GM11168 (cell line): ENCODE results near the gene SELENOM.

Experiments used
- in situ Hi-C: fragments of 300-500 bp; cut with MboI; formaldehyde crosslinking; loops from one replicate; pipeline ENCODE4 v1.12.0; 2022; ENCODE audit warnings: low sequenced_read_pairs; ENCODE audit not compliant: unreplicated experiment

SELENOM gene

DNA sequence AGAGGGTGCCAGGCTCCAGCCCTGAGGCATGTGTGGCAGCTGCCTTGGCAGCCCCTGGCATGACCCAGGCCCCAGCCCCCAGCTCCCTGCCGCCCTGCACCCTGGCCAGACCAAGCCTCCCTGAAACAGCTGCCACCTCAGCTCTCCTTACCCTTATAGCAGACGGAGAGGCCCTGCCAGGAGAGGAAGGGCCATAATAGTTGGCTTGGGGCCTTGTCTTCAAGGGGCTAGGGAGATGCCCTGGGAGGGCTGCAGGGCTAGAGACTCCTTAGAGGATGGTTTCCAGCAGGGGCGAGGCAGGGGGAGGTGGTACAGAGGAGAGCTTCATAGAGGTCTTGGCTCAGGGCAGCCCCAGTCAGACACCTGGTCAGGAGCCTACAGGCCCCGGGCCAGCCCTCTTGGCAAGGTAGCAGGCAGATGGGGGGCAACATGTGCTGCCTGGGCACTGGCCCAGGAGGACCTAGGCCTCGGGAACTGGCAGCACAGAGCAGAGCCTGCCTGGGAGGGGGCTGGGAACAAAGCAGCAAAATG is 13.3 kb downstream of the SELENOM start:
- in situ Hi-C loops = loop anchor here (10.0 kb wide), 1 partner anchor 159 kb away; no protein-coding TSS in a partner anchor

DNA sequence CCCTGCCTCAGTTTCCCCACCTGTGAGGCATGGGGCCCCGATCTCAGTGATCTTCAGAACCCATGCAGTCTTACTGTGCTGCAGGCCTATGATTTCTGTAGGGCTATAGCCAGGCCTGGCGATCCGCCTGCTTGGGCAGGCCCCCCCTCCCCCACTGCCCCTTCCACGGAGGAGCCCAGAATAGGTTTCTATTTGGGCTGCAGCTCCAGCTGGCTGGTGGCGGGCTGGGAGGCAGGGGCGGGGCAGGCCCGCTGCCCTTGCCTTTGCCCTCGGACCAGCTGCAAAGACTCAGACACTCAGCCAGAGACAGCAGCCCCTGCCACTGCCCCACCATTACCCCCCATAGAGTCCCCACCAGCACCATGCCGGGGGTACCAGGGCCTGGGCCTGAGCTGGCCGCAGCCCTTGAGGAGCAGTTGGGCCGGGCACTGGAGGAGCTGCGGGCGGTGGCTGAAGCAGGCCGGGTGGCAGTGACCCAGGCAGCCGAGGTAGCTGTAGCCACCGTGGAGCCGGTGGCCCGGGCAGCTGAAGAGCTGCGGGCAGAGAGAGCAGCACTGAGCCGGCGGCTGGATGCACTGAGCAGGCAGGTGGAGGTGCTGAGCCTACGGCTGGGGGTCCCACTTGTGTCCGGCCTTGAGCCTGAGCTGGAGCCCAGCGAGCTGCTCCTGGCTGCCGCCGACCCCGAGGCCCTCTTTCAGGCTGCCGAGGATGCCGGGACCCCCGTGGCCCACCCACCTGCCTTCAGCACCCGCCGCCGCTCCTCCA is 14.1 kb downstream of the SELENOM start:
- in situ Hi-C loops = loop anchor here (10.0 kb wide), 1 partner anchor 158 kb away; no protein-coding TSS in a partner anchor

DNA sequence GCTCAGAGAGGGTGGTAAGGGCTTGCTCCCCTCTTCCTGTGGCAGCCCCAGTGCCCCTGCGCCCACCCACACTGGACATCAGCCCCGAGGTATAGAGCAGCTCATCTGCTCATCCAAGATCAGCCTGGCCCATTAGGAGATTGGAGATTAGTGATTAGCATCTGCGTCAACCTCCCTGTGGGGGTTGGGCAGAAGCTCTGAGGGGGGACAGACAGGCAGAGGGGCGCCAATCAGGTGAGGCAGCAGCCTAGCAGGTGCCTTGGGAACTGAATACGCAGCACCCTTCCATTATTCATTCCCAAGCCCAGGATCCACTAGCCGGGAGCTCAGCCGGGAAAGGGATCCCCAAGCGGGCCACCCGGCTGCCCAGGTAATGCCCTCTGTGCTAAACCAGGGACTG is 15.2 kb downstream of the SELENOM start:
- in situ Hi-C loops = loop anchor here (10.0 kb wide), 1 partner anchor 157 kb away; no protein-coding TSS in a partner anchor

DNA sequence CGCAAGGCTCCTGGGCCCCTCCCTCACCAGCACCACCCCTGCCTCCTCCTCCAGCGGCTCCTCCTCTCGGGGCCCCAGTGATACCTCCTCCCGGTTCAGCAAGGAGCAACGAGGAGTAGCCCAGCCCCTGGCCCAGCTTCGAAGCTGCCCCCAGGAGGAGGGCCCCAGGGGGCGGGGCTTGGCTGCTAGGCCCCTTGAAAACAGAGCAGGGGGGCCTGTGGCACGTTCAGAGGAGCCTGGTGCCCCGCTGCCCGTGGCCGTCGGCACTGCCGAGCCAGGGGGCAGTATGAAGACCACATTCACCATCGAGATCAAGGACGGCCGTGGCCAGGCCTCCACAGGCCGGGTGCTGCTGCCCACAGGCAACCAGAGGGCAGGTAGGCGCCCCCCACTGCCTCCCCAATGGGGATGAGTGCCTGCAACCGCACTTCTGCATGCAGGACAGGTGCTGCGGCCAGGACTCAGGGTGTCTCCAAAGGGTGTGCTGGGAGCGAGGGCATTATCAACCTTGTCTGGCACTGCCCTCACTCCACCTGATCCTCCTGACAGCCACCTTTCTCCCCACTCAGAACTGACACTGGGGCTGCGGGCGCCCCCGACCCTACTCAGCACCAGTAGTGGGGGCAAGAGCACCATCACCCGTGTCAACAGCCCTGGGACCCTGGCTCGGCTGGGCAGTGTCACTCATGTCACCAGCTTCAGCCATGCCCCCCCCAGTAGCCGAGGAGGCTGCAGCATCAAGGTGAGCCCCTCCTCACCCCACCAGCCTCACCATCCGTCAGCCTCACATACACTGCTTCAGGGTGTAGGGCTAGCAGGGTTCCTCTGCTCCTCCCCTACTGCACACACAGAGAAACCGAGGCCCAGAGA is 16.0 kb downstream of the SELENOM start:
- in situ Hi-C loops = loop anchor here (10.0 kb wide), 1 partner anchor 157 kb away; no protein-coding TSS in a partner anchor

DNA sequence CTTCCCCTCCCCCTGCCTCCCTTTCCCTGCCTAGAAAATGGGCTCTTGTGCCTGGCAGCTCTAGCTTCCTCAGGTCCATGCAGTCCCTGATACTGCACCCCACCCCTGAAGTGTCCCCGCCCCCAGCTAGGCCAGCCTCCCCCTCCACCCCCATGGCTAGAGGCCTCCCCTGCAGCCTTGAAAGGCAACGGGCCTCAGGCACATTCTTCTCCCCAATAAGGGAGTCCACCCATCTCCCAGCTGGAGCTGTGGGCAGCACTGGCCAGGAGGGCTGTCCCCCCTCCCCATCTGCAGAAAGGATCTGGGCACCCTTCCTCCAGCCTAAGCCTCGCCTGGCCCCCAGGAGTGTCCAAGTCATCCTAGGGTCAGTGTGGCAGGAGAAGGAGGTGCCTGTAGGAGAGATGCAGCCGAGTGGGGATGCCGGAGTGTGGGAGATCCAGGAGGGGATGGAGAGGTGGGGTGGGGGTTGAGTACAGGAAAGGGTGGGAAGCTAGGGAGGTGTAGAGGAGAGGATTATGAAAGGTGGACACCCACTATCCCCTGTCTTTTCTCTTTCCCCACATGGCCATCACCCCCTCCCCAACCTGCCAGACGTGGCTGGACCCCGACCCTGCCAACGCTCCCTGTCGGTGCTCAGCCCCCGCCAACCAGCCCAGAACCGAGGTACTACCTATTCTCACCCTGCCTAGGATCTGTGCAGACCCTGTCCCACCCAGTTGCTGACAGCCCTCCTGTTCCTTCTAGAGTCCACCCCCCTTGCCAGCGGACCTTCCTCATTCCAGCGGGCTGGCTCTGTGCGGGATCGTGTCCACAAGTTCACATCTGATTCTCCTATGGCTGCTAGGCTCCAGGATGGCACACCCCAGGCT is 16.9 kb downstream of the SELENOM start:
- in situ Hi-C loops = loop anchor here (10.0 kb wide), 1 partner anchor 156 kb away; no protein-coding TSS in a partner anchor

DNA sequence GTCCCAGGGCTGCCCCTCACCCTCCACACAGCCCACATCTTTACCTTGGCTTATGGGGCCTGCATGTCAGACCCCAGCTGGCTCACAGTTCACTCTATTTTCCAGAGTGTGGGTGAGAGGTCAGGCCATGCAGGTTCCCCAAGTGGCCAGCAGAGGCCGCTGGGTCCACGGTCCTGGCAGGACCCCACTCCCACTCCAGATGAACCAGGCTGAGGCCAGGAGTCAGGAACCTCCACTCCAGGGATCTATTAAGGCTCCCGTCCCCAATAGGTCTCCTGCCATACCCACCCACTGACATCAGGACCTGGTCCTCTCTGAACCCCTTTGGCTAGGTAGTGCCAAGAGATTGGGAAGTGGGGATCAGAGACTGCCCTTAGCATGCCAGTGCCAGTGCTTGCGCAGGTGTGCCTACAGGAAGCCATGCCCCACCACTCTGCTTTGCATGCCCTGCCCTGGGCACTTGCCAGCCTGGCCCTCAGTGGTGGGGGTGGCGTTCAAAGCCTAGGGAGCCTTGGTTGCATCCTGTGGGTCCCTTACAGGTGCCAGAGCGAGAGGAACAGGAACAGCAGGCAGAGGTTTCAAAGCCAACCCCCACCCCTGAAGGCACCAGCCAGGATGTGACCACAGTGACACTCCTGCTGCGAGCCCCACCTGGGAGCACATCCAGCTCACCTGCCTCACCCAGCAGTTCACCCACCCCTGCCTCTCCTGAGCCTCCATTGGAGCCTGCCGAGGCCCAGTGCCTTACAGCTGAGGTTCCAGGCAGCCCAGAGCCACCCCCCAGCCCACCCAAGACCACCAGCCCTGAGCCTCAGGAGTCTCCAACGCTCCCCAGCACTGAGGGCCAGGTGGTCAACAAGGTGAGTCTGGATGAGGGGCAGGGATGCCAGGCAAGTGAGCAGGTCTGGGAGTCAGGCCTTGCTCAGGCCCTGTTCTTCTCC is 17.9 kb downstream of the SELENOM start:
- in situ Hi-C loops = loop anchor here (10.0 kb wide), 2 partner anchors 135 to 155 kb away; no protein-coding TSS in a partner anchor

DNA sequence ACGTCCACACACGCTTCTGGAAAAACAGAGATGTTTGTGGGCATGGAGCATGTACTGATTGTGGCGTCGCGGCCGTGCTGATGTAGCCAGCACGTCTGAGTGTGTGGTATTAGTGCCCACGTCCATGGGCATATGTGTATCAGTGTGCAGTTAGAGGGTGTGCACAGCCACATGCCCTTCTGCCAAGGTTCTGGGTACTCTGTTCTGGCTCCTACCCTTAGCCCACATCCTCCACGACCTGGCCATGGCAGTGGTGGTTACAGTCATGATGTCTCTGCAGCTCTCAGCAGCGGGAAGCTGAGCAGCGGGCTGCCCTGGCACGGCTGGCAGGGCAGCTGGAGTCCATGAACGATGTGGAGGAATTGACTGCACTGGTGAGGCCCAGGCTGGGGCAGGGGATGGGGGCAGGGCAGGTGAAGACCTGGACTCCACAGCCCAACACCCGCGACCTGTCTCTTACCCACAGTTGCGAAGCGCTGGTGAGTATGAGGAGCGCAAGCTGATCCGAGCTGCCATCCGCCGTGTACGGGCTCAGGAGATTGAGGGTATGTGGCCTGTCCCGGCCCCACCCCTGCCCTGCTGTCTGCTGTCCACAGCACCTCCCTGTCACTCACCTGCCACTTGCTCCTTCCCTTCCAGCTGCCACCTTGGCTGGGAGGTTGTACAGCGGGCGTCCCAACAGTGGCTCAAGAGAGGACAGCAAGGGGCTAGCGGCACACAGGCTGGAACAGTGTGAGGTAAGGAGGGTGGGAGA is 19.0 kb downstream of the SELENOM start:
- in situ Hi-C loops = loop anchor here (10.0 kb wide), 1 partner anchor 134 kb away; no protein-coding TSS in a partner anchor

DNA sequence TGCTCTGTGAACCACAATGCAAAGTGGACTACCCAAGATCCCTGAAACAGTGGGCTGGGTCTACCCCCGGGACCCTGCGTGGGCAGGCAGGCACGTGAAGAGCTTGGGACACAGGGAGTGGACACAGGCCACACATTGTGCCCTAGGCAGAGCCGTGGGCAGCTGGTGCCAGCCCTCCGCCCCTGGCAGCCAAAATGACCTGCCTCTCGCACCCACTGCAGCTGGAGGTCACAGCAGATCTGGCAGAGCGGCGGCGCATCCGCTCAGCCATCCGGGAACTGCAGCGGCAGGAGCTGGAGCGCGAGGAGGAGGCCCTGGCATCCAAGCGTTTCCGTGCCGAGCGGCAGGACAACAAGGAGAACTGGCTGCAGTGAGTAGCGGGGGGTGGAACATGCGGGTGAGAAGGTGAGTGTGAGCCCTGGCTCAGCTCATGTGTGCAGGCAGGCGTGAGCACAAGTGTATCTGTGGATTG is 19.6 kb downstream of the SELENOM start:
- in situ Hi-C loops = loop anchor here (10.0 kb wide), 1 partner anchor 133 kb away; no protein-coding TSS in a partner anchor

DNA sequence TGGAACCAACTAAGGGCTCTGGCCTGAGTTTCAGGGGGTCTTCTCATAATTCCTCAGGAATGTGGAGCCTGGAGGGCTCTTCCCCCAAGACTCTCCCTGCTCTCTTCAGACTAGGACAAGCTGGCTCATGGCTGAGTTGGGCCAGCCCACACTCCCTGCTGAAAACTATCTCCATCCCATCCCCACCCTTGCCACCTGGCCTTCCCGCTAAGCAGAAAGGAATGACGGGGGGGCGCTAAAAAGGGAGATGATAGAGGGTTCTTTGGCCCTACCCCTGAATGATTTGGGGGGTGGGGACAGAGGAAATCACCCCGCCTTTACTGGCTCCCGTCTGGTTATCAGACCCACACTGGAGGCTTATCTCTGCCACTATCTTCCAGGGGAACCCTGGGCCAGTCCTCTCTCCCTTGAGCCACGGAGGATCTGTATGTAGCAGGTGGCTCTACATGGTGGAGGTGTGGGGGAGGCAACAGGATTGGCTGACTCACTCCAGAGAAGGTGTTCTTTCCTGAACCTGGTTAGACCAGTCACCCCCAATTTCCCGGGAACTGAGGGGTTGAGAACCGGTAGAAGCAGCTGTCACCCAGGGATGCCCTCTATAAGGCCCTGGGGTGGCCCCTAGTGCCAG is 20.6 kb downstream of the SELENOM start:
- in situ Hi-C loops = loop anchor here (10.0 kb wide), 1 partner anchor 132 kb away; no protein-coding TSS in a partner anchor

DNA sequence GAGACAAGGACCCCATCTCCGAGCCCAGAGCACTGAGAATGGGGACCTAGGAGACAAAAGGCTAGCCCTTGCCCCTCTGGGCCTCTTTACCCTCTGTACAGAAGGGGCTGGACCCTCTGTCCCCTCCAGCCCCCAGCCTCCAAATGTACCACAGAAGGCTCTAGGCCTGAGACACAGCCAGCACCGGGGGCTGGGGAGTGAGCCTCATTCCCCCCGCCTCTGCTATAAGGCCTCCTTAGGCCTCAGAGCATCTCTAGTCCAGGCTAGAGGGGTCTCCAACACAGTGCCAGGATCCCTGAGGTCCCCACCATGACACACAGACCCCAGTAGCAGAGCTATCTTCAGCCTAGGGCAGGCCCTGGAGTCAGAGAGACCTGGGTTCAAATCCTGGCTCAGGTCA is 21.4 kb downstream of the SELENOM start:
- in situ Hi-C loops = loop anchor here (10.0 kb wide), 1 partner anchor 131 kb away; no protein-coding TSS in a partner anchor

DNA sequence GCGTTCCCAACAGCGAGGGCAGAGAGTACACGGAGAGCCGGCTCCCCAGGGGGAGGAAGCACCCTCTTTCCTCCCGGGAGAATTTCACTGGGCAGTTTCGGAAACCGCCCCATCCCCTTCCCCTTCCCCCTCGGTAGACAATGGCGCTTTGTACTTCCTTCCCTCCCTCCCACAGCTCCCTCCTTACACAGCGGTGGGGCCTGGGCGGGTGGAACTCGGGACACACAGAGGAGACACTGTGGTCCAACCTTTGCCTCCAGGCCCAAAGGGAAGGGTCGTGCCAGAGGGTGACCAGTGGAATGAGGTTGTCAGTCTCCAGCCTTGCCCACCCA is 21.9 kb downstream of the SELENOM start:
- in situ Hi-C loops = loop anchor here (10.0 kb wide), 1 partner anchor 131 kb away; no protein-coding TSS in a partner anchor

DNA sequence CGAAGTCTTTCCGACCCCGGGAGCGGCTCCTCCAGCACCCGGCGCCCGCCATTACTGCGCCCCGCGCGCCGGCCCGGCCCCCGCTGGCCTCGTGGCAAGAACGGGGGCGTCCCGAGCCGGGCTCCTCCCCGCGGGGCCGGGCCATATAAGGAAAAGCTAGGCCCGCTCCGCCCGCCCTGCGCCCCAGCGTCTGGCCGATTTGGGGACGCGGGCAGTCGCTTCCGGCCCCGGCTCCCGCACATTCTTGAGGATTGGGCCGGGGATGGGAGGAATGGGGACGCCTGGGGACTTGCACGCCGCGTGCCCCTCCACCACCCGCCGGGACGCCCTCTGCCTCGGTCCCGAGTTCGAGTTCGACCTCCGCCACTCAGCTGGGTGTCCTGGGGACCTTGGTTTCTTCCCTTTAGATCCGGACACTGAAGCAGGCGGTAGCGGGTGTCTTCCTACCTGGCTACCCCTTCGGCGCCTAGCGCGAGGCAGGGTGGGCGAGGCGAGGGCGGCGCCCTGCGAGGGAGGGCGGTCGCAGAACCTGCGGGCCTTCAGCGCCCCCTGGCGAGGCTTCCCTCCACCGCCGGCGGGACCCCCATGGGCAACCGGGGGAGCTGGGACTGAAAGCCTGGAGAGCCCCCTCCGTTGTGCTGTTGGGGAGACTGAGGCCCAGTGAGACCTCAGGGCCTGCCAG is 22.4 kb downstream of the SELENOM start:
- in situ Hi-C loops = loop anchor here (10.0 kb wide), 1 partner anchor 130 kb away; no protein-coding TSS in a partner anchor

DNA sequence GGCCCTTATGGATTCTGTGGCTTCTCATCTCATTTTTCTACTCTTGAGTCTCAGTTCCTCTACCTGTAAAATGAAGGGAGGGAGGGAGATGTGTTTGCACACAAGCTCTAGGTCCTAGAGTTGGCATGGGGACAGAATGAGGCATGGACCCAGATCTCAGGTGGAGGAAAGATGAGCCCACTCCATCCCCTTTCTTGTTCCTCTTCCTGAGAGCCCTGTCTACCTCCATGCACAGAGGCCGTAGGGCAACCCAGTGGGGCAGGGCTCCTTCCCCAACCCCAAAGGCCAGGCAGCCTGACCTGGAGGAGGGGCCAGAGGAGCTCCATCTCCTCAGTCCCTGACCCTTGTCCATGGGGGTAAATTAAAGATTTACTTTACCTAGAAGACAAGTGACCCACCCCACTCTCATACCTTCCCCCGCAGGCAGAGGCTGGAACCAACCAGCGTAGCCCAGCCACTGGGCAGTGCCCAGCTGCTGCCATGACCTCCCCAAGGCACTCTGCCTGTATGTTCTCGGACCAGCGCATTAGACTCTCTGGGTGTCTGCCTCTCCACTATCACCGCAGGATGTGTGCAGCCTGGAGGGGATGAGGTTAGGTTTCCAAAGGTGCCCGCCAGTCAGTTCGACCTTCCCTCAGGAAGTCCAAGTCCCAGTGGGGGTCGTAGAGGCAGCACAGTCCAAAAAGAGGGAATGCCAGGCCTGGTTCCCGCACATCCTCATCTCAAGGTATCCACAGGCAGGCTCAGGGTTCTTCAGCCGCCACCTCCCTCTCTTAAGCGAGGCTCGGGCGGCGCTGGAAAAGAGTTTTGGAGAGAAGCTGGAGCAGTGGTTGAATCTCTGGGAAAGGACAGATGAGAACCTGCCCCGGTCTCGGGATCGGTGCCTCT is 23.2 kb downstream of the SELENOM start:
- in situ Hi-C loops = loop anchor here (10.0 kb wide), 1 partner anchor 129 kb away; no protein-coding TSS in a partner anchor

DNA sequence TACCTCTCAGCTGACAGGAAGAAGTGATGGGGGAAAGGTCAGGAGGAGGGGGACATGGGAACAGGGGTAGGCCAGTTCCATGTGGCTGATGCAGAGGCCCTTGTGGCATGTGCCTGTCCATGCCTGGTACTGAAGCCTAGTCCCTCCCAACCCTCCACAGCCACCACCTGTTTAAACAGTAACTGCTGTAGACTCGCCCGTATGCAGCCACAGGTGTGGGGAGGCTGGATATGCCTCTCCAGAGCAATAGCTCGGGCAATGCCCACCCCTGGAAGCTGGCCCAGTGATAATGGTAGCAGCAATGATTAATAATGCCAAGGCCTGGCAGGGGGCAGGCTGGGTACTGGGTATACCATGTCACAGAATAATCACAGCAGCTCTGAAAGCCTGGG is 24.0 kb downstream of the SELENOM start:
- in situ Hi-C loops = loop anchor here (10.0 kb wide), 1 partner anchor 129 kb away; no protein-coding TSS in a partner anchor

DNA sequence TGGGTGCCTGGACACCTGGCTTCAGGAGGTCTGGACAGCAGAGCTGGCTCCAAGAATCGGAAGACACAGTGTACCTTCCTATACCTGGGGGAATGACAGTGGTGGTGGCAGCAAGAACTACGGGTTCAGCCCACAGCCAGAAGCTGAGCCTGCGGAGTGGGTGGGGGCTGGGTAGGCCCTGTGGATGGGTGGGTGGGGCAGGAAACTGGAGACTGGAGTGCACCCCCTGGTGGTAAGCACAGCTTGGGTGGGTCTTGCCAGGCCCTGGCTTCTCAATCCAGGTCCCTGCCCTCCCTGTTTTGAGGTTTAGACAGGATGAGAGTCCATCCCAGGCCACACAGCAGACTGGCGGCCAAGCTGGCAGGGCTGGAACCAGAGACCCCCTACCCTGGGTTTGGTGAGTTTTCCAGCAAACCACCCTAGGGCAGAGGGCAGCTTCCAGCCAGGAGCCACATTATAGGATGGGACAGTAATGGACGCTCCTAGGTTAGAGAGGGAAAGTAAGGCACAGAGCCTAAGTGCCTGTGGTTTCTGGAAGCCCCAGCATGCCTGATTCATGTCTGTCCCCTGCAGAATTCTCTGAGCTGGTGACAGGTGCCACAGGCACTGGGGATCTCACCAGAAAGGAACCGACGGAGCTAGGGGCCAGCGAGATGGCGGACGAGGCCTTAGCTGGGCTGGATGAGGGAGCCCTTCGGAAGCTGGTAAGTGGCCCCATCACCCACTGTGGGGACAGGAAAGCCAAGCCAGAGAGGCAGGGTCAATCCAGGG is 24.6 kb downstream of the SELENOM start:
- in situ Hi-C loops = loop anchor here (10.0 kb wide), 1 partner anchor 128 kb away; no protein-coding TSS in a partner anchor
